NCI-H2227 (cell line): ENCODE results near the gene INPP5D.
A peak's percentile ranks its signal among the peaks of the same experiment; 100 is the strongest.
"Not testable (repeated sequence)": the region's sequence is repeated elsewhere in the genome, so short reads cannot be mapped to it uniquely, and the experiment has no call there.

Experiments
- DNase-seq: peaks from one replicate; lab custom pipeline; 2025; ENCODE audit not compliant: unreplicated experiment; lab: John Stamatoyannopoulos, UW

The INPP5D gene

DNA sequence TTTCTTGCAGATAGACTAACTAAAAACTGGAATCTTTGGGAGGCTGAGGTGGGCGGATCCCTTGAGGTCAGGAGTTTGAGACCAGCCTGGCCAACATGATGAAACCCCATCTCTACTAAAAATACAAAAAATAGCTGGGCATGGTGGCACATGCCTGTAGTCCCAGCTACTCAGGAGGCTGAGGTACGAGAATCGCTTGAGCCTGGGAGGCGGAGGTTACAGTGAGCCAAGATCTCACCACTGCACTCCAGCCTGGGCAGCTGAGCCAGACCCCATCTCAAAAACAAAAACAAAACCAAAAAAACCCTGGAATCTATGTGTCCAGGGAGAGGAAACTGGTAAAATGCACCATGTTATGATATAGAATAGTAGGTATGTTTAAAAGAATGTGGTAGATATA lies 7.6 kb upstream of the INPP5D start:
- not testable (repeated sequence) for DNase-seq

DNA sequence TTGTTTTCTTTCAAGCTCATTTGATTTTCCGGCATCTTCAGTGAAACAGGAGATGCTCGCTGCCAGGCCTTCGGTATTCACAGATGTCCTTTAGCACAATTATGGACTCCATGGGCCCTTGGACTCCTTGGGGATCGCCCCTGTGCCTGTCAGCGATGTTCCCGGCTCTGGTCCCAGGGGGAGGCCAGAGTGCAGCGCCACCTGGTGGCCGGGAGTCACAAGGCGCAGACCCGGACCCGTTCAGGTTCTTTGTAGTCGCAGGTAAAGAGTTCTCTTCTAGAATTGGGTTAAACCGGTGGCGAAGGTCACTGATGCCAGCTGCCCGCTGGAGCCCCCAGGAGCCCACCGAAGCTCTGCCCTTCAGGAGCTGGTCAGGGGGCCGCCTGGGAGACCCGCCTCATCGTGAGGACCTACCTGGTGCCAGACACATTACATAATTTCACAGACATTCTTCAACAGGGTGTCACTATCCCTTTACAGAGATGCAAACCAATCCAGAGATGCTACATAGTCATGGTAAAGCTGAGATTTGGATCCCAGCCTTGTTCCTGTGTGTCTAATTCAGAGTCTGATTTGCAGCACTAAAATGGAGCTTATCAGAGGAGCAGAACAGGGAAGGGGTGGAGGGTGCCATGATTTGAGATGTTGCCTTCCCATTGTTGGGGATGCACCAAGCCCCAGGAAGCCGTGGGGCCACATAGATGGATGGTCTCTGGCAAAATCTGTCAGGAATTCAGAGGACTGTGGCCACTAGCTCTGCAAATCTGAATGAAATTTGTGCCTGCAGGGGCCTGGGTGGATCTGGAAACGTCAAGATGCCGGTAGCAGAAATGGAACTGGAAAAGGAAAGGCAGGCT lies 6.0 kb upstream of the INPP5D start:
- peak; percentile 61 for DNase-seq

DNA sequence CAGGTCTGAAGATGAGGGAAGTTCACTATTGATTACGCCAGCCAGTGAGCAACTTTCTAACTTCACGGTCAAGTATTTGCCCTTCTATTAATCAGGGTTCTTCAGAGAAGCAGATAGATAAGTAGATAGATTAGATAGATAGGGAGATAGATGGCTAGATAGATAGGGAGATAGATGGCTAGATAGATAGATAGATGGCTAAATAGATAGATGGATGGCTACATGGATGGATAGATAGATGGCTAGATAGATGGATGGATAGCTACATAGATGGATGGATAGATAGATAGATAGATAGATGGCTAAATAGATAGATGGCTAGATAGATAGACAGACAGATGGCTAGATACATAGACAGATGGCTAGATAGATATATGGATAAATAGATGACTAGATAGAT lies 4.8 kb upstream of the INPP5D start:
- no peak for DNase-seq

DNA sequence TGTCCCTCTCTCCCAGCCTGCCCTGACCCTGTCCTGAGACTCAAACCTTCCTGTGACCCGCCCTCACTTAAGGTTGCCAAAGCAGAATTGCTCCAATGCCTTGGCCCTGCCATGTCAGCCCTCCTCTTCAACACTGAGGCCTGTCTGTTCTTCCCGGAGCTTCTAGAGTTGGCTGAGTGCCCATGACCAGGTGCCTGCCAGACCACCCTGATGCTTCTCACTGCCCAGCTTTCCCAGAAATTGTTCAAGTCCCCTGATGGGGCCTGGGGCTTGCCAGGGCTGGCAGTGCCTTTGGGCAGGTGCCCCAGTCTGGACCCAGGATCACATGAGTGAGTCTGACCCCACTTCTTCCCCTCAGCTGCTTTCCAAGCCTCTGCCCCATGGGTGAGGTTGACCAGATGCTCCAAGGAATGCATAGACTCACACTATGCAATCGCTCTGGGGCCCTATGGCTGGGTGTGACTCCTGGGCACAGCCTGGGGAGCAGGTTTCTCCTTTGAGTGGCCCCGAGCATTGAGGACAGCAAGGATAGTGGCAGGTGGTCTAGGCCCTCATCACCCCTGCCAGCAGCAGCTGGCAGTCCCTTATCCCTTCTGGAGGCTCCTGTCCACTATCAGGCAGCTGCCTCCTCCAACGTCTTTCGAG lies 3.1 kb upstream of the INPP5D start:
- no peak for DNase-seq

DNA sequence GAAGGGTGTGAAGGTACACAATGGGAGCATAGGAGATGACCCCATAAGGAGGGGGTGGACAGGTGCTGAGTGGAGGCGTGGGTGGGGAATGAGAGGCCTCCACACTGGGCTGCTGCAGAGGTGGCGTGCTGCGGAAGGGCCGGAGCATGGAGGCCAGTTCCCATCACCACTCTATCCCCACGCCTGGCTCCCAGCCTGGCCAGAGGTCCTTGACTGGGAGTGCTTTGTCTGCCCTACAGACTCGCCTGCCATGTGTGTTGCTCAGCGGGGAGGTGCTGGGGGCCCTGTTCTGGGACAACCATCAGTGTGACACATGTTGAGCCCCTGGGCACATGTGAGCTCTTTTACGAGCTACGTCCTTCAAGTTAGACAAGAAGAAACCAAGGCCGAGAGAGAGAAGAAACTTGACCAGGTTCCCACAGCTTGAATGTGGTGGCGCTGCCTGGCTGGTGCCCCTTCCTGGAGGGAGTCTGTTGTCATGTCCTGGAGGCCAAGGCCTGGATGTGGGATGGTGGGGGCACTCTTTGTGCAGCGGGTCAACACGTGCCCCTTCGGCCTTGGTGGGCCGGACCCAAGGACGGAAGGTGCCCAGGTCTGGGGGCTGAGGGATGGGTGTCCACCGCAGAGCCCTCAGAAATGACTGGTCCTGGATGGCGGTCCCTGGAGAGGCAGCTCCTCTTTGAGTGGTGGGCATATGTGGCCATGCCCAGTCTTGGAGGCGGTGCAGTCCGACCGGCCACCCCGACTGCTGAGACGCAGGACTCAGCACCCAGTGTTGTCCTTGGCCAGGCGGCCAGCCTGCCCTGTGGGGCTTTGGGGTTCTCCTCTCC lies 1.2 kb upstream of the INPP5D start:
- DNase-seq, result no peak

DNA sequence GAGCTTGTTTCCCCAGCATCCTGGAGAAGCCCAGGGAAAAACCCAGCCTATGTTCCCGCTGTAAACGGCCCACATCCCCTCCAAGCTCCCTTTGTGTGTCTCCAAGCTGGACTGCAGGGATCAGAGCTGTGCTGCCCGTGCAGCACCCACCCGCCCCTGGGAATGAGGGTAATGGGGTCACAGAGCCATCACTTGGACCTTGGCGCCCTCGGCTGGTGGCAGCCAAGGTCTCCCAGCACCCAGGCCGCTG lies 670 bp upstream of the INPP5D start:
- no peak for DNase-seq

DNA sequence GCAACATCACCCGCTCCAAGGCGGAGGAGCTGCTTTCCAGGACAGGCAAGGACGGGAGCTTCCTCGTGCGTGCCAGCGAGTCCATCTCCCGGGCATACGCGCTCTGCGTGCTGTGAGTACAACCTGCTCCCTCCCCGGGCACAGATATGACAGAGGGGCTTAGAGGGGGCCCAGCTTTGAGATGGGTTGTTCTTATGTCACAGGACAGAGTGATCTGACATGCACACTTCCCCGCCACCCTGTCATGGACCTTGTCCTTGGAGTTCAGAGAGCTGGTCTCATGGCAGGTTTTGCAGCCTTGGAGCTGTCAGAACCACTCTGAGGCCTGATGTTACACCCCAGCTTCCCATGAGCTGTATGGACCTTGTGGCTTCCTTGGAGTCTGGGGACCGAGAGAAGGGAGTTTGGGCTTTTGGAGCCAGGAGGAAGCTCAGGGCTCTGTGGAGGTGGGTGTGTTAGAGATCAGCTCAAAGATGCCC lies 398 bp downstream of the INPP5D start:
- no peak for DNase-seq

DNA sequence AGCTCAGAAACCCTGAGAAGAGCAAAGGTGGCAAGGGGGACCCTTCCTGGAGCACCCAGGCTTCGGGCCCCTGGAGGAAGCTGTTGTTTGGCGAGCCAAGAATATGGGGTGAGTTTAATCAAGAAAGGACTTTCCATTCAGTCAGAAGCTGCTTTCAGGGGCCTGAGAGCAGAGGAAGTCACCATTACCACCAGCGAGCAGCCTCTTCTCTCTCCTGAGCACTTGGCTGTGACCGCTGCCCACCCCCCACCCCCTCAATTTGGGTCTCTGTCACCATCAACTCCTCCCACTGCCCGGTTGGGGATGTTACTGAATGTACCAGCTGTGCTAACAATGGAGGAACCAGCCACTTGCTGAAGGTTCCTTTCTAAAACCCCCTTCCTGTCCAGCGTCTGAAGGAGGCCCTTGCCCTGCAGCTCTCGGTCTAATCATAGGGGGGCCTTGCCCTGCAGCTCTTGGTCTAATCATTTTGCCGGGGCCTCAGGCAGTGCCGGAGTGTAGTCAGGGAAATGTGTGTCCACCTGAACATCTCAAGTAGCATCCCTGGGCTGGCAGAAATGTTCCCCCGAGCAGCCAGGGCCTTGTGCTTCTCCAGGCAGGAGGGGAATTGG lies 943 bp downstream of the INPP5D start:
- no peak for DNase-seq

DNA sequence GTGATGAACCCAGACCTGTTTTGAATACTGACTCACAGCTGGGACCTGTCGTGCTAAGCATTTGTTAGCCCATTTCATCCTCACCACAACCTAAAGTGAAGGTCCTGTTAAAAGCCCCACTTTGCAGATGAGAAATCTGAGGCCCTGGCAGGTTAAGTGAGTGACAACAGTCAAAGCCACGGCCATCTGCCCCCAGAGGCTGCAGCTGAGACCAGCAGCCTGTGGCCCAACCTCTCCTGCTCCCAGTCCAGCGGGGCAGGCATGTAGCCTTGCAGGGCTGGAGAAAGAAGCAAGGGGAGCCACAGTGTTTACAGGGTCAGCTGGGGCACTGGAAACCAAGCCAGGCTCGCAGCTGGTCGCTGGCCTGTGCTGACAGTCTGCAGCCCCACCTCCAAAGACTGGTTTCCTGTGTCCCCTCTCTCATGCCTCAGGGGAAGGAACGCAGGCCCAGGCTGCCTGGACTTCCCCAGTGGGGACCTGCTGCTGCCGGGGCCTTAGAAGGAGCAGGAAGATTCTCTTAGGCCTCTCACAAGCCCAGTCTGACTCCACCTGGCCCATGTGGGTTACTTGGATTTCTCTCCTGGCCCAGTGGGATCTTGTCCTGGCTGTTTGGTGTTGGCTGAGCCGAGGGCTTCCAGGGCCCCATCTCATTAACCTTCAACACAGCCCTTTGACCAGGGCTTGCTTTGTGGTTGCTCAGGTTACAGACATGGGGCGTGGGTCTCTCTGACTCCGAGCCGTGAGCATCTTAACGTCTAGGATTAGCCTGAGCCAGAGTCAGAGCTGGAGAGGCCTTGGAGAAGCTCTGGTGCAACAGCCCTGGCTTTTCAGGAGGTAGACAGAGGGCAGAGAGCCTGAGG lies 1.7 kb downstream of the INPP5D start:
- no peak for DNase-seq

DNA sequence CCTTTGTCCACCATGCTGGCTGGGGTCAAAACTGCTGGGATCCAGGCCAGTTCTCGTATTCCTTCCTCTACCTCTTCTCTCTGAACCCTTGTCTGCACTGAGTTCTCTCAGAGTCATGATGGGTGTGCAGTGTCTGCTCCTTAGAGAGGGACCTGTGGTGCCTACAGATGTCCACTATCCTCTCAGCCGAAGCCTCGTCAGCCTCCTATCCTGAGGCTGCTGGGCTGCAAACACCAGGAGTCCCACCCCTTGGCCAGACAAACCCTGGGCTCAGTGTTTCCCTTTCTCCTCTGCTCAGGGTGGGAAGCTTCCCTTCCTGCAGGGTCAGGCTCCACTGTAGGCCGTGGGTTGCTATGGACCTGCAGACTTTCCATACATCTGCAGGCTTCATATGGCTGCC lies 2.3 kb downstream of the INPP5D start:
- no peak for DNase-seq

DNA sequence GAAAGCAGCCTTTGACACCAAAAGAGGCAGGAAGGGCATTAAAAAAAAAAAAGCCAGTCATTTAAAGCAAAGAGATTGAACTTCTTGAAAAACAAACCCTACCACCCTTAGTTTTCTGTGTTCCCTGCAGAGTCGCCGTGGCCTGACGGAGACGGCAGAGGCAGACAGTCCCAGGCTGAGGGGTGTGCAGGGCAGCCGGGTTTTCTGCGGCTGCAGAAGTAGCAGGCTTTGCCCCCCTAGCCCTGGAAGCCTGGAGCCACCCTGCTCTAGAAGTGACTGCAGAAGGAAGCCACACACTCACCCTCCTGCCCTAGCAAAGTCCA lies 2.8 kb downstream of the INPP5D start:
- no peak for DNase-seq

DNA sequence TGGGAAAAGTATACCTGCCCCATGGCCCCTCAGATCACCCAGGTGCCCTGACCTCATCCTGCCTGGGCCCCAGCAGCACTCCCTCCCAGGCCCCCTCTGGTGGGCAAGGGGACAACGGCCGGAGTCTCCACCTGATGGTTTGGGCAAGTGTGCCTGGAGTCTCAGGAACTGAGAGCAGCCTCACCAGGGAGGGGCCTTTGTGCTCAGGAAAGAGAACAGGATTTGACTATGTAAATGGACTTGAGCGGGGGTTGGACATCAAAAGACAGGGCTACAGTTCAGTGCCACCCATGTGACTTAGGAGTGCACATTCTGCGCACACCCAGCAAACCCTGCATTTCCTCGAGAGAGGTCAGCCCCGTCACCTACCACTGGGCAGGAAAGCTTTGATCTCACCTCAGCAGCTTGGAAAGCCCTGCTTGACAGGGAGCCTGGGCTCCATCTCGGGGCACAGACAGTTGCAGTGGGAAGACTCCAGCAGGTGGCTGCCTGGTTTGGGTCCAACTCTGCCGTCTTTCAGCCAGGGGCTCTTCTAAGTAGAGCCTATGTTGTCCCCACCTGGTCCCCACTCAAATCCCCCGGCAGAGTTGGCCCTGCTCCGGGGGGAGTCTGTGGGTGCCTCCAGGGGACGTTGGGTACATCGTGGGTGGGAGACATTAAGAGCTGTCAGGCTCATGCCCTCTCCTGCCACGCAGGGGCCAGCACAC lies 3.3 kb downstream of the INPP5D start:
- no peak for DNase-seq

DNA sequence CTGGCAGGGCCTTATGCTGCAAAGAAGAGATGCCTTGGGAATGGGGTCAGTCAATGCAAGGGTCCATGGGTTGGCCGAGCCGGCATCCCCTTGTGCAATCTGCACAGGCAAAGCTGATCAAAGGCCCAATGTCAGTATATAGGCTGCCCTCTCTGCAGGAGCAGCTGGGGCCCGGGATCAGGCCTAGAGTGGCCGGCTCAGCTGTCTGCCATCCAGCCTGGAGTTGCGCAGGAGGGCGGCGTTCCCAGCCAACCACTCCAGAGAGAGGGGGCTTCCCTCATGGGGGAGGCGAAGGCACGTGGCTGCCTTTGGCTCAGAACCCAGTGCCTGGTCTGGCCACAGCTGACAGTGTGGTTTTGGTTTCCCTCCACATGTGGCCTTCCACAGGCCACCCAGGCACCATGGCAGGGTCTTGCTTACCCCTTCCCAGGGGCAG lies 3.9 kb downstream of the INPP5D start:
- no peak for DNase-seq

DNA sequence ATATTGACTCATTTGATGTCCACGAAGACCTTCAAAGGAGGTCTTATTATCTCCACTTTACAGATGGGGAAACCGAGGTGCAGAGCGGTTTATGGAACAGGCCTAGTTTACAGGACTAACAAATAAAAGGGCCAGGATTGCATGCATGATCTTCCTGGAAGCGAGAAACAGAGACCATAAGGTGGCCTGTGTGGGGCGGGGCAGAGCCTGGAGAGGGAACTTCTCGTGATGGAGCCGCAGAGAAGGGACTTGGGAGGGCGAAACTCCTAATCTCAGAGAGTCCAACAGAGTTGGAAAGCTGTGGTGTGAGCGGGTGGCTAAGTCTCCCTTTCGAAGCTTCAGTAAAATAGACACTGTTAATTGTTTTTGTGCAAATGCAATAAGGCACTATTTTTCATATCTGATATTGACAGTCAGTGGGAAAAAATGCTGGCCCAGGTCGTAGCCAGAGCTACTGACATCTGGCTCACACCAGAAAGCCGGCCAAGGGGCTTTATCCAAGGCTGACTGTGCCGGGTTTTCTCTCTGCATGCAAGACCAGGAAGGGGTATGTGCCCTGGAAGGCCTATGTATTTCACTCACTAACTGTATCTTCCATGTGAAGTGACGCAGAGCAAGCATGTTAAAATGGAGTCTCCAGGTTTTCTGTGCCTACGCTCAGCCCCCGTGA lies 4.5 kb downstream of the INPP5D start:
- no peak for DNase-seq

DNA sequence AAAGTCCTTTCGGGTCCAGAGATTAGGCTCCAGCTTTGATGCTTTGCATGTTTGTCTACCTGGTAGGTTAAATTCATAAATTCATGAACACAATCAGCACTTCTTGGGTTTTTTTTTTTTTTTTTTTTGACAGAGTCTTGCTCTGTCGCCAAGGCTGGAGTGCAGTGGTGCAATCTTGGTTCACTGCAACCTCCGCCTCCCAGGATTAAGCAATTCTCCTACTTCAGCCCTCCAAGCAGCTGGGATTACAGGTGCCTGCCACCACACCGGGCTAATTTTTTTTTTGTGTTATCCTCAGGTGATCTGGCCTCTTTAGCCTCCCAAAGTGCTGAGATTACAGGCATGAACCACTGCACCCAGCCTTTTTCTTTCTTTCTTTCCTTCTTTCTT lies 5.1 kb downstream of the INPP5D start:
- DNase-seq, result not testable (repeated sequence)

DNA sequence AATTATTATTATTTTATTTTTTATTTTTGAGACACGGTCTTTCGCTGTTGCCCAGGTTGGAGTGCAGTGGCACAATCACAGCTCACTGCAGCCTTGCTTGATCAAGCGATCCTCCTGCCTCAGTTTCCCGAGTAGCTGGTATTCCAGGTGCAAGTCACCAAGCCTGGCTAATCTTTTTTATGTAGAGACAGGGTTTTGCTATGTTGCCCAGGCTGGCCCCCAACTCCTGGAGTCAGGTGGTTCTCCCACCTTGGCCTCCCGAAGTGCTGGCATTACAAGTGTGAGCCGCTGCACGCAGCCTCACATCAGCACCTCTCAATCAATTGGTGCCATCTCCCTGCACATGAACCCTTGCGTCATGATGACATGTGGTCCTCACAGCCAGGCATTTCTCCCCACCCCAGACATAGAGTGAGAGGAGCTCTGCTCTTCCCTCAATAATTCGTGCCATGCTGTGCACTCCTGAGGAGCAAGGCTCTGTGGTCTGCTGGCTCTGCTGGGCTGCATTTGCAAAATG lies 5.9 kb downstream of the INPP5D start:
- DNase-seq, result no peak

DNA sequence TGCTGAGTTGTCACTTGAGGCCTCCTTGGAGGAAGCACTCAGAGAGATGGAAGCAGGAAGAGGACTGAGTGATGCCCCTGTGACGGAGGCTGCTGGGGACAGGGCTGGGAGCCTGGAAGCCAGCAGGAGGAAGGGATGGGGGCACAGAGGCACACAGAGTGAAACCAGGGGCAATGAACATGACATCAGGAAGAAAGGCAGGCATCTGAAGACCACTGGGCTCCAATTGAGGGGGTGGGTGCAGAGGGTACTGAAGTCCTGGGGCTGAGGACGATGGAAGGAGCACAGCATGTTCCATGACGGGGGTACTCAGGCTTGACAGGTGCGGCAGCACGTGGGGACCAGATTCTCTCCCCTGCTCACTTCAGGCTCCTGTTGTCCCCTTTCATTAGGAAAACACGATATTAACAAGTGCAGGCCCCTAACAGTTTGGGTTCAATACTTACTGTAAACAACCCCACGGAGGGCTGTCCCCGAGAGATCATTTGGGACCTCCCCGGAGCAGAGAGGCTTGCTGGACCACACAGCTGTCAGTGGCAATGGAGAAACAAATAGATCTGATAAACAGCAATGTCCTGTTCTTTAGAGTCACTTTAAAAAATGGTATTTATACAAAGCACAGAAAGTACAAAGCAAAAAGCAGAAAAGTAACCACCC lies 8.7 kb downstream of the INPP5D start:
- no peak for DNase-seq

DNA sequence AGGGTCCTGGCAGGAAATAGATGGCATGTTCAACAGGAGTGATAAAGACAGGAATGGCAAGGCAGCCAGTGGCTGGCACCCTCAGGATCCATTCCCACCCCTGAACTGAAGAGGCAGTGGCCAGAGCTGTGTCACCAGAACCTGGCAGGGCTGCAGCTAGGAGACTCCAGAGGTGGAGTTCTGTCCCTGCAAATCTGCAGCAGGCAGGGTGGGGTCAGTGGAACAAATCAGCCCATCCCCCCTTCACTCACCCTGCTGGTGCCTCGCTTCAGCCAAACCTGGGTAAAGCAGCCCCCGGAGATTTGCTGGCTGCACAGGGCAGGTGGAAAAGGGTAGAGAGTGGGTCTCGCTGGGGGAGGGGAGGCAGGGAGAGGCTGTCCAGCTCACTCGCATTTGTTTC lies 12.7 kb downstream of the INPP5D start:
- DNase-seq, result no peak

DNA sequence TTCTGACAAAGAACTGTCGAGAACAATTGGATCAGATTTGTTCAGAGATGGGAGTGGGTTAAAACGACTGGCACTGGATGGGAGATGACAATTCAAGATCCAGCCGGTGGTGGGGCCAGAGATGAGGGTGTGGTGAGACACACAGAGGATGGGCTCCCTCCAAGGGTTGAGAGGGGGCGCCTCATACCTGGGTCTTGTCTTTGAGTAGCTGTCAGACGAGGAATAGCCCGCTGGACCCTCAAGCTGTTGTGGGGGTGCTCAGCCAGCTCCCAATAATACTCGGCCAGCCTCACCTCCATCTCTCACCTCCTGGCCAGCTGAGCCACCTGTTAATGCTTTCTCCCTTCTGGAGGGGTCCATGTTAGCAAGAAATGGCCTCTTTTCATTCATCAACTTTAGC lies 14.0 kb downstream of the INPP5D start:
- no peak for DNase-seq
